ENCODE data around the gene VPS54.

VPS54 gene

DNA sequence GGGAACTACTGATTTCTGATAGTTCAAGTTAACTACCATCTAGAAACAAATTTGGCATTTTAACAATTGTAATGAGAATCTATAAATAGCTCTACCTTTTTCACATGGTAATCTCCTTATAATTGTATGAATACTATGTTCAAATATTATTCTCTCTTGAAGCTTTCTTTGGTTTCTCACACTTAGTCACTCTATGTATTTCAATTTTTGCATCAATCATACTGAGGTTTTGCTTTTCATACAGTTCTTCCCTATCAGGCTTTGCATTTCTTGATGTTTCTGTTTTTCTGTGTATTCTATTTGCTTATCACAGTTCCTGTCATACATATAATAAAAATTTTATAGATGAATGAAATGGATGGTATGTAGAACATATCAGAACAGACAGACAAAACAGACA is 16.0 kb downstream of the VPS54 start:
- H3K27me3 ChIP-seq (ENCODE audit: insufficient read depth, poor library complexity, severe bottlenecking), result no peaks in the 10 kb centered on the region
- no peak overlapping the region for H3K4me3 ChIP-seq (replicated peaks; ENCODE audit: insufficient read depth, low read length)
- no peak for DNase-seq (ENCODE audit: low read depth in 1 of 2, low spot score in 1 of 2)
- no peak overlapping the region for H3K27ac ChIP-seq (replicated peaks)
- no peak for TF ChIP-seq CTCF (IDR thresholded peaks at IDR 0.05; ENCODE audit: insufficient read depth, low read length)
- no peak for TF ChIP-seq SPI1 (IDR thresholded peaks at IDR 0.05; ENCODE audit: borderline replicate concordance, low read depth)
- TF ChIP-seq POLR2AphosphoS5 (IDR thresholded peaks at IDR 0.05; ENCODE audit: low read depth), result no peak
- TF ChIP-seq GABPA (IDR thresholded peaks at IDR 0.05; ENCODE audit: low read depth), result no peak
- TF ChIP-seq, protein P1, sequence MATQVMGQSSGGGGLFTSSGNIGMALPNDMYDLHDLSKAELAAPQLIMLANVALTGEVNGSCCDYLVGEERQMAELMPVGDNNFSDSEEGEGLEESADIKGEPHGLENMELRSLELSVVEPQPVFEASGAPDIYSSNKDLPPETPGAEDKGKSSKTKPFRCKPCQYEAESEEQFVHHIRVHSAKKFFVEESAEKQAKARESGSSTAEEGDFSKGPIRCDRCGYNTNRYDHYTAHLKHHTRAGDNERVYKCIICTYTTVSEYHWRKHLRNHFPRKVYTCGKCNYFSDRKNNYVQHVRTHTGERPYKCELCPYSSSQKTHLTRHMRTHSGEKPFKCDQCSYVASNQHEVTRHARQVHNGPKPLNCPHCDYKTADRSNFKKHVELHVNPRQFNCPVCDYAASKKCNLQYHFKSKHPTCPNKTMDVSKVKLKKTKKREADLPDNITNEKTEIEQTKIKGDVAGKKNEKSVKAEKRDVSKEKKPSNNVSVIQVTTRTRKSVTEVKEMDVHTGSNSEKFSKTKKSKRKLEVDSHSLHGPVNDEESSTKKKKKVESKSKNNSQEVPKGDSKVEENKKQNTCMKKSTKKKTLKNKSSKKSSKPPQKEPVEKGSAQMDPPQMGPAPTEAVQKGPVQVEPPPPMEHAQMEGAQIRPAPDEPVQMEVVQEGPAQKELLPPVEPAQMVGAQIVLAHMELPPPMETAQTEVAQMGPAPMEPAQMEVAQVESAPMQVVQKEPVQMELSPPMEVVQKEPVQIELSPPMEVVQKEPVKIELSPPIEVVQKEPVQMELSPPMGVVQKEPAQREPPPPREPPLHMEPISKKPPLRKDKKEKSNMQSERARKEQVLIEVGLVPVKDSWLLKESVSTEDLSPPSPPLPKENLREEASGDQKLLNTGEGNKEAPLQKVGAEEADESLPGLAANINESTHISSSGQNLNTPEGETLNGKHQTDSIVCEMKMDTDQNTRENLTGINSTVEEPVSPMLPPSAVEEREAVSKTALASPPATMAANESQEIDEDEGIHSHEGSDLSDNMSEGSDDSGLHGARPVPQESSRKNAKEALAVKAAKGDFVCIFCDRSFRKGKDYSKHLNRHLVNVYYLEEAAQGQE (IDR thresholded peaks at IDR 0.05; ENCODE audit: insufficient replicate concordance, low read depth), result no peak

- no peak for DNase-seq (ENCODE audit: low read depth in 1 of 2, low spot score in 1 of 2)
- no peak for TF ChIP-seq CTCF (IDR thresholded peaks at IDR 0.05; ENCODE audit: insufficient read depth, low read length)
- TF ChIP-seq SPI1 (IDR thresholded peaks at IDR 0.05; ENCODE audit: borderline replicate concordance, low read depth), result no peak
- no peak for TF ChIP-seq POLR2AphosphoS5 (IDR thresholded peaks at IDR 0.05; ENCODE audit: low read depth)
- no peak for TF ChIP-seq GABPA (IDR thresholded peaks at IDR 0.05; ENCODE audit: low read depth)
- TF ChIP-seq, protein P1 (IDR thresholded peaks at IDR 0.05; ENCODE audit: insufficient replicate concordance, low read depth), result no peak
- H3K4me3 ChIP-seq (replicated peaks; ENCODE audit: insufficient read depth, low read length), result no peak overlapping the region
- no peaks in the 10 kb centered on the region for H3K27me3 ChIP-seq (ENCODE audit: insufficient read depth, poor library complexity, severe bottlenecking)
- no peak overlapping the region for H3K27ac ChIP-seq (replicated peaks)
These were observed 17.7 kb downstream of the VPS54 start for GRCh38 chr2:64001382-64002101.

- no peaks in the 10 kb centered on the region for H3K27me3 ChIP-seq (ENCODE audit: insufficient read depth, poor library complexity, severe bottlenecking)
- no peak overlapping the region for H3K27ac ChIP-seq (replicated peaks)
- TF ChIP-seq, protein P1 (IDR thresholded peaks at IDR 0.05; ENCODE audit: insufficient replicate concordance, low read depth), result no peak
- TF ChIP-seq GABPA (IDR thresholded peaks at IDR 0.05; ENCODE audit: low read depth) (no peak), SPI1 (IDR thresholded peaks at IDR 0.05; ENCODE audit: borderline replicate concordance, low read depth) (no peak), CTCF (IDR thresholded peaks at IDR 0.05; ENCODE audit: insufficient read depth, low read length) (no peak), POLR2AphosphoS5 (IDR thresholded peaks at IDR 0.05; ENCODE audit: low read depth) (no peak)
- no peak overlapping the region for H3K4me3 ChIP-seq (replicated peaks; ENCODE audit: insufficient read depth, low read length)
- DNase-seq (ENCODE audit: low read depth in 1 of 2, low spot score in 1 of 2), result no peak
These were observed 18.4 kb downstream of the VPS54 start for GRCh38 chr2:64000630-64001381.

Measured in HL-60 (cell line).